ENCODE measurements around the gene TUBB6. TPM values are rescaled to one million over a fixed set of nuclear protein-coding genes. Genes with fewer than 3 reads are reported as not detected.

Gene TUBB6
- total RNA-seq, 1 experiment from 2014 or later: 522 TPM

GRCh38 chr18:12314591-12315305 is 6.7 kb downstream of the TUBB6 start:
- no peak for DNase-seq (ENCODE audit: low read depth)

- no peak for DNase-seq (ENCODE audit: low read depth)
These were observed 7.4 kb downstream of the TUBB6 start for GRCh38 chr18:12315490-12315889.

GRCh38 chr18:12315911-12316310 is 7.9 kb downstream of the TUBB6 start:
- DNase-seq (ENCODE audit: low read depth): no peak

GRCh38 chr18:12317664-12318333 is 9.8 kb downstream of the TUBB6 start:
- DNase-seq (ENCODE audit: low read depth): peak; percentile 36

GRCh38 chr18:12318334-12318697 is 10.3 kb downstream of the TUBB6 start:
- no peak for DNase-seq (ENCODE audit: low read depth)

GRCh38 chr18:12318857-12319256 is 10.8 kb downstream of the TUBB6 start:
- DNase-seq (ENCODE audit: low read depth): no peak

GRCh38 chr18:12321333-12321732 is 13.3 kb downstream of the TUBB6 start:
- peak; percentile 69 for DNase-seq (ENCODE audit: low read depth)

- no peak for DNase-seq (ENCODE audit: low read depth)
These were observed 17.1 kb downstream of the TUBB6 start for GRCh38 chr18:12324991-12325725.

GRCh38 chr18:12325726-12326245 is 17.7 kb downstream of the TUBB6 start:
- DNase-seq (ENCODE audit: low read depth): no peak

GRCh38 chr18:12326711-12327460 is 18.8 kb downstream of the TUBB6 start:
- DNase-seq (ENCODE audit: low read depth): no peak

- DNase-seq (ENCODE audit: low read depth): peak; percentile 64
These were observed 19.6 kb downstream of the TUBB6 start for GRCh38 chr18:12327510-12328178.

GRCh38 chr18:12328179-12328823 is 20.3 kb downstream of the TUBB6 start:
- DNase-seq (ENCODE audit: low read depth): no peak

- DNase-seq (ENCODE audit: low read depth): no peak
These were observed 21.2 kb downstream of the TUBB6 start for GRCh38 chr18:12329125-12329698.

- no peak for DNase-seq (ENCODE audit: low read depth)
These were observed 22.7 kb downstream of the TUBB6 start for GRCh38 chr18:12330766-12331165.

GRCh38 chr18:12333506-12334290 is 25.7 kb downstream of the TUBB6 start:
- no peak for DNase-seq (ENCODE audit: low read depth)

- no peak for DNase-seq (ENCODE audit: low read depth)
These were observed 26.3 kb downstream of the TUBB6 start for GRCh38 chr18:12334366-12334808.

- DNase-seq (ENCODE audit: low read depth): no peak
These were observed 26.8 kb downstream of the TUBB6 start for GRCh38 chr18:12334863-12335262.

GRCh38 chr18:12335503-12335902 is 27.5 kb downstream of the TUBB6 start:
- DNase-seq (ENCODE audit: low read depth): no peak

- no peak for DNase-seq (ENCODE audit: low read depth)
These were observed 28.2 kb downstream of the TUBB6 start for GRCh38 chr18:12336171-12336613.
